Activated CD8-positive, alpha-beta memory T cell treated with anti-CD3 and anti-CD28 coated beads for 24 hours (primary cell): ENCODE measurements around the gene HIKESHI.
"Not testable (repeated sequence)": the region's sequence is repeated elsewhere in the genome, so short reads cannot be mapped to it uniquely, and the experiment has no call there.

Experiments
- DNase-seq: peaks from one replicate; pipeline ENCODE4 v3.0.0-alpha.2; 2020

The HIKESHI gene

GRCh38 chr11:86294026-86294425, 8.0 kb upstream of the HIKESHI start:
- no peak for DNase-seq

- DNase-seq, result no peak
Observed at GRCh38 chr11:86301742-86302091, 323 bp upstream of the HIKESHI start.

- no peak for DNase-seq
Observed at GRCh38 chr11:86303257-86303656, 1.2 kb downstream of the HIKESHI start.

DNA sequence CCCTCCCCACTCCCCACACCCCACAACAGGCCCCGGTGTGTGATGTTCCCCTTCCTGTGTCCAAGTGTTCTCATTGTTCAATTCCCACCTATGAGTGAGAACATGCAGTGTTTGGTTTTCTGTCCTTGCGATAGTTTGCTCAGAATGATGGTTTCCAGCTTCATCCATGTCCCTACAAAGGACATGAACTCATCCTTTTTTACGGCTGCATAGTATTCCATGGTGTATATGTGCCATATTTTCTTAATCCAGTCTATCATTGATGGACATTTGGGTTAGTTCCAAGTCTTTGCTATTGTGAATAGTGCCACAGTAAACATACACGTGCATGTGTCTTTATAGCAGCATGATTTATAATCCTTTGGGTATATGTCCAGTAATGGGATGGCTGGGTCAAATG, 6.7 kb downstream of the HIKESHI start:
- not testable (repeated sequence) for DNase-seq

DNA sequence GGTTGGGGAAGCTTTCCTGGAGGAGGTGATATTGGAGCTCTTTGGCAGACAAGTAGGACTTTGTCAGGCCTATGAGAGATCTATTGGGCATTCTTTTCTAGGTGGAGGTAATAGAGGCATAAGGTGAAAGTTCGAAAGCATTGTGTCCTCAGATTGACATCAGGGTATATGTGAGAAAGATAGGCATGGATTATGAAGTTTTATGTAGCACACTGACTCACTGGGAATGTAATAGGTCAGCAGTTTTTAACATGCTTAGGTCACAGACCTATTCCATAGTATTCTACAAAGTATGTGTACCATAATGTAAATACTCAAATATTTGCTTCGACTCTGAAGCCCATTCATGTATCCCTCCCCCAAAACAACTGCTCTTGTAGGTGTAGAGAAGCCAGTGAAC, 11.8 kb downstream of the HIKESHI start:
- DNase-seq, result no peak

GRCh38 chr11:86314636-86315035, 12.6 kb downstream of the HIKESHI start:
- no peak for DNase-seq

DNA sequence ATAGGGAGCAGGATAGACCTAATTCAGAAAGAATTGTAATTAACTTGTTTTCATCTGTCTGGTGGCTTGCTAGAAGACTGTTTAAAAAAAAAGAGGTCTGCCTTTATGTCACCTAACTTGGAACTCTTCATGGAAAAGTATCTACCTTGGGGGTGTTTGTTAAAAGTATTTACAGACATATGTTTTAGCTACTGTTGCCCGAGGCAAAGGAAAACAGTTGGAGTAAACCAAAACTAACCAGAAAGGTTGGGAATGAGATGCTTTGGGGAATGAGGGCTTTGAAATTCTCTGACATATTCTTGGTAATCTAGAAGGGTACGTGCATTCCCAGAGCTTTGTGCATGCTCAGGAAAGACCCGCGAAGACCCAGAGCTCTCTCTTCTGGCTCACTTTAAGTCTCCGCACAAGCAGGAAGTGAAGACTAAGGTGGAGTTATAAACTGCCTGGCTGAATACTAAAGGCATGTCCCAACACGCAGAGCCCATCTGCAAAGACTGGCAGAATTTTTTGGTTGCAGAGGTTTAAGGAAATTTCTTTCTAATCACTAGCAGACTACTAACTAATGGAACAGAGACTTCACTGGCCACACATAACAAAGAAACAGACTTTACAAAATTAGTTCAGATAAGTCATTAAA, 33.2 kb downstream of the HIKESHI start:
- no peak for DNase-seq

DNA sequence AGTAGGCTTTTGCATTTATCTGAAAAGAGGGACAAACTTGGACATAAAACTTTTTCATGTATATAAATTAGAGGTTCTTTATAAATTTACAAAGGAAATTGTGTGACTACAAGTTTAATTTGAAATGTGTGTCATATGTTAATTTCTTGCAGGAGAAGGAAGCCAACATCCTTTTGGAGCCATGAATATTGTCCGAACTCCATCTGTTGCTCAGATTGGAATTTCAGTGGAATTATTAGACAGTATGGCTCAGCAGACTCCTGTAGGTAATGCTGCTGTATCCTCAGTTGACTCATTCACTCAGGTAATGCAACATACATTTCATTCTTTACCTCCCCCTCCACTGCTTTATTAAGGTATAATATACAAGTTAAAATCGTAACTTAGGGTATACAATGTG, 35.2 kb downstream of the HIKESHI start:
- DNase-seq, result no peak

DNA sequence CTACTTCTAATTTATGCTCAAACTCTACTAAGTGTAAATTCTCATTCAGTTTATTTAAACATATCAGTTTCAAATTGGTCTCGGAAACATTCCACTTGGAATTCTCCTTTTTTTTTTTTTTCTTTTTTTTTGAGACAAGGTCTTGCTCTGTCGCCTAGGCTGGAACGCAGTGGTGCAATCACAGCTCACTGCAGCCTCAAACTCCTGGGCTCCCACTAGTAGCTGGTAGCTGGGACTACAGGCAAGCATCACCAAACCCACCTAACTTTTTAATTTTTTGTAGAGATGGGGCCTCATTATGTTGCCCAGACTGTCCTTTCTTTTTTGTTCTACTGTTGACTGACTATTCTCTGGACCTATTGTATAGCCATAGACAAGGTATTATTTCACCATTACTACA, 39.3 kb downstream of the HIKESHI start:
- no peak for DNase-seq

- no peak for DNase-seq
Observed at GRCh38 chr11:86346513-86346912, 44.5 kb downstream of the HIKESHI start.

GRCh38 chr11:86355256-86355655, 53.2 kb downstream of the HIKESHI start:
- no peak for DNase-seq

DNA sequence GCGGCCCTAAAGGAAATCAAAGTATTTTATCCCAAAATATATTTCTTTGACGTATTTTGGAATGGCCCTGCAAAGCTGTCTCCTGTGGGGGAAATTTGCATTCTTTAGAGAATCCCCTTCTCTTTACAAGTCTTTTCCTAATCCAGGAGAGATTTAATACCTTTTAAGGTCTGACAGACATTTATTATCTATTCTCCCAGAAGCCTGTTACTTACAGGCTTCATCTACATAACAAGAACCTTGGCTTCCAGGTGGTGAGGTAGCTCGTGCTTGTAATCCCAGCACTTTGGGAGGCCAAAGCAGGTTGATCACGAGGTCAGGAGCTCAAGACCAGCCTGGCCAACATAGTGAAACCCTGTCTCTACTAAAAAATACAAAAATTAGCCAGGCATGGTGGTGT, 55.4 kb downstream of the HIKESHI start:
- DNase-seq, result not testable (repeated sequence)

- no peak for DNase-seq
Observed at GRCh38 chr11:86358720-86359119, 56.7 kb downstream of the HIKESHI start.

GRCh38 chr11:86360775-86361395, 58.8 kb downstream of the HIKESHI start:
- no peak for DNase-seq

GRCh38 chr11:86363424-86363823, 61.4 kb downstream of the HIKESHI start:
- no peak for DNase-seq

- DNase-seq, result no peak
Observed at GRCh38 chr11:86365546-86365945, 63.5 kb downstream of the HIKESHI start.

DNA sequence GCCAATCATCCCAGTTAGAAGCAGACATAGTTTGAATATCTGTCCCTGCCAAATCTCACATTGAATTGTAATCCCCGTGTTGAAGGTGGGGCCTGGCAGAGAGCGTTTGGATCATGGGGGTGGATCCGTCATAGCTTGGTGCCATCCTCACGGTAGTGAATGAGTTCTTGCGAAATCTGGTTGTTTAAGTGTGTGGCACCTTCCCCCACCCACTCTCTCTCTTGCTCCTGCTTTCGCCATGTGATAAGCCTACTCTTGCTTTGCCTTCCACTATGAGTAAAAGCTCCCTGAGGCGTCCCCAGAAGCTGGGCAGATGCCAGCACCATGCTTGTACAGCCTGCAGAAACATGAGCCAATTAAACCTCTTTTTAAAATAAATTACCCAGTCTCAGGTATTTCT, 67.6 kb downstream of the HIKESHI start:
- DNase-seq, result no peak

- no peak for DNase-seq
Observed at GRCh38 chr11:86370171-86370570, 68.1 kb downstream of the HIKESHI start.

GRCh38 chr11:86370922-86371594, 69.0 kb downstream of the HIKESHI start:
- DNase-seq, result no peak

DNA sequence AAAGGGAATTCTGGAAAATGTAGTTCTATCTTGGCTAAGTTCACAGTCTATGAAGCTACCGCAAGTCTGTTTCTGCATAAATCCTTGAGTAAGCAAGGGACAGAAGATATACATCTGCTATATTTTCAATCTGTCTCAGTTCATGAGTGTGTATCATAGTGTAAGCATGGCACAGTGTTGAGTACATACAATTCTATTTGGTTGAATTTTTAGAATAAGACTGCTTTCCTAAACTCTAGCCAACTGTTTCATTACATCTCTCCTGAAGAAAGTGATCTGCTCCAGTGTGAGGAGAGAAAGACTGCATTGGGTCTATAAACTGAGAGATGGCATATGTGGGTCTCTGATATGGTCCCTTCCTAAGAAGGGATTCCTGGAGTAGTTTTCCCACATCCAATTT, 70.0 kb downstream of the HIKESHI start:
- no peak for DNase-seq

DNA sequence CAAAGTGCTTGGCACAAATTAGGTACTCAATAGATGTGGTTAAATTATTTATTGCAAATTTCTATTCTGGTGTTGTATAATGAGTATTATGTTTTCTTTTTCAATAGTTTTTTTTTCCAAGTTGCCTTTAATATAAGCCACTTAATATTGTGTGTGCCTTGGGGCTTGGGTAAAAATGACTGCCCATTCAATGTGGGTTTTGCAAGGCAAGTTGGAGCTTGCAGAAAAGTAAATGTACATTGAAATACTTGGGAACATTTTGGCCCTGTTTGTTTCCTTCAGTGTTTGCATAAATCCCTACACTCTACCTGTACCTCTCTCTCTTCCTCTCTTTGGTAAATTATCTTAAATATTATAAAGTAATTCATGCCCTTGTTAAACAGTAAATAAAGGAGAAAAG, 70.5 kb downstream of the HIKESHI start:
- no peak for DNase-seq

DNA sequence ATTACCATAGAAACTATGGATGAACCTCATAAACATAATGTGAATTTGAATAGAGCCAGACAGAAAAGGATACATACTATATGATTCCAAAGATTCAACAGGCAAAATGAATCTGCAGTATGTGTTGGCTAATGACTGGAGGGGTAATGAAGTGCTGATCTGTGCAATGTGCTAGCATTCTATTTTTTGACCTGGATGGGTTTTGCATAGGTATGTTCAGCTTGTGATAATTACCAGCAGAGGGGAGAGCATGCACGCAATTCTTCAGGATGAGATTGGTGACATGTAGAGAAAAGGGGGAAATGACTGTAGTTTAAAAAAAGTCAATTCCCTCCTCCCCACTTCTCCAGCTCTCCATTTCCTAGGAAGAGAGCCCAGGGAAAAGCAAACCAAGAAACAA, 72.0 kb downstream of the HIKESHI start:
- DNase-seq, result no peak

GRCh38 chr11:86374586-86374985, 72.5 kb downstream of the HIKESHI start, which contains the start of gene CCDC81:
TSS of gene CCDC81 (plus strand) at chr11:86374887. CDS start at chr11:86375164, 277 bp downstream.
- no peak for DNase-seq

DNA sequence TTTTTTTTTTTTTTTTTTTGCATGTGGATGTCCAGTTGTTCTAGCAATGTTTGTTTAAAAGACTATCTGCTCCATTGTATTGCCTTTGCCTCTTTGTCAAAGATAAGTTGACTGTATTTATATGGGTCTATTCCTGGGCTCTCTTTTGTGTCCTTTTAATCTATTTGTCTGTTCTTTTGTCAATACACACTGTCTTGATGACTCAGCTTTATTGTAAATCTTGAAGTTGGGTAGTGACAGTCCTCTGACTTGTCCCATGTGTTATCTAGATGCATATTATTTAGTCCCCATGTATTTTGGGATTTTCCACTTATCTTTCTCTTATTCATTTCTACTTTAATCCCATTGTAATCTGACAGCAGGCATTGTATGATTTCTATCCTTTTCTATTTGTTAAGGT, 75.9 kb downstream of the HIKESHI start:
- DNase-seq, result no peak
